Endothelial cell of umbilical vein (primary cell): ENCODE data around the gene MYO7B.

Experiments used
- EZH2 ChIP-seq: IDR thresholded peaks from 2 replicates; pipeline ENCODE4 v1.6.1; 2012; ENCODE audit warnings: borderline replicate concordance, low read depth, mild to moderate bottlenecking, moderate library complexity, low read length, inconsistent platforms; ENCODE audit not compliant: severe bottlenecking
- FOS ChIP-seq: IDR thresholded peaks from 2 replicates; pipeline ENCODE4 v1.6.1; 2011; ENCODE audit warnings: mild to moderate bottlenecking, low read length, moderate library complexity, borderline replicate concordance; ENCODE audit not compliant: insufficient read depth
- GATA2 ChIP-seq: IDR thresholded peaks from 2 replicates; pipeline ENCODE4 v1.7.0; 2011; ENCODE audit warnings: low read depth, mild to moderate bottlenecking, moderate library complexity, mixed read lengths, low read length; ENCODE audit not compliant: insufficient read length, insufficient read depth
- POLR2A ChIP-seq: IDR thresholded peaks from 2 replicates; pipeline ENCODE4 v1.6.1; 2012; ENCODE audit warnings: low read depth, mild to moderate bottlenecking, control low read depth, low read length
- POLR2AphosphoS5 ChIP-seq: IDR thresholded peaks from 2 replicates; pipeline ENCODE4 v1.6.1; 2012; ENCODE audit warnings: low read depth, mild to moderate bottlenecking, control low read depth, low read length, moderate library complexity; ENCODE audit not compliant: insufficient read depth
- TF ChIP-seq, protein P1 (sequence below), 2 donors: IDR thresholded peaks; 1 replicate in 1 of 2; 2 replicates in 1 of 2; pipeline ENCODE4 v1.5.1; 2011; ENCODE audit warnings: low read length in 2 of 2, mild to moderate bottlenecking in 2 of 2, moderate library complexity in 2 of 2, control low read depth in 1 of 2, inconsistent platforms in 1 of 2, low read depth in 1 of 2; ENCODE audit not compliant: insufficient read depth in 1 of 2; ENCODE audit errors: extremely low read depth in 1 of 2
- TF ChIP-seq, protein P2 (sequence below): IDR thresholded peaks from 2 replicates; pipeline ENCODE4 v1.6.1; 2011; ENCODE audit not compliant: insufficient read depth, insufficient read length

DNA sequence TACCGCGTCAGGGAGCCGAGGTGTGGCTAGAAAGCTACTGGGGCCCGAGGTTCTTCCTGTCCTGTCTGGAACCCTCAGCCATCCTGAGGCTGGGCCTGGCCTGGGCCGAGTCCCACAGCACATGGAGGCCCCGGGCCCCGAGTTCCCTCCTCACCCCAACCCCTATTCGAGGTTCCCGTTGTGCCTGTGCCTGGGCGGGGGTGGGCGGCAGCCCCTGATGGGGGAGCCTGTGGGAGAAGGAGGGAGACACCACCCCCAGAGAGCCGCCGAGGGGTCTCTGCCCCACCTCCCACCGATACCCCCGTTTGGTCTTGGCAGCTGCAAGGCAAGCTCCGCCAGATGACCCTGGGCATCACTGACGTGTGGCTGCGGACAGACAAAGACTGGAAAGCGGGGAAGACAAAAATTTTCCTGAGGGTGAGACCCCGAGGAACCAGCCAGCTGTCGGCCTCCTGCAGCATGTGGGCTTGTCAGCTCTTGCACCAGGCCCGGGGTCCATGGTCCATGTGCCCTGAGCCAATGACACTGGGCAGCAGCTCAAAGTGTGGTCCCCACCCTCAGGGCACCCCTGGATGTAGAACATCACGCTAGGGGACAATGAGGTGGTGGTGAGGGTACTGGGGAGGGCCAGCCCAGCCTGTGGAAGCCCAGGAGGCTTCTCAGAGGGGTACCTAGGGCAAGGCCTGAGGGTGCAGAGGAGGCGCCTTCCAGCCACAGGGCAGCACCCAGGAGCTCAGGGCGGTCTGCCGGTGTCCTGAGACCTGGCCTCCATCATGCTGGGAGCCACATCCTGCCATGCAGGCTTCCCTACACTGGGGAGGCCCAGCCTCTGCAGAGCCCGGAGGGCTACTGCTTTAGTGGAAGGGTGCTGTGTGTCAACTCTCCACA, 58.0 kb downstream of the MYO7B start:
- TF ChIP-seq GATA2 = no peak
- TF ChIP-seq, protein P1, sequence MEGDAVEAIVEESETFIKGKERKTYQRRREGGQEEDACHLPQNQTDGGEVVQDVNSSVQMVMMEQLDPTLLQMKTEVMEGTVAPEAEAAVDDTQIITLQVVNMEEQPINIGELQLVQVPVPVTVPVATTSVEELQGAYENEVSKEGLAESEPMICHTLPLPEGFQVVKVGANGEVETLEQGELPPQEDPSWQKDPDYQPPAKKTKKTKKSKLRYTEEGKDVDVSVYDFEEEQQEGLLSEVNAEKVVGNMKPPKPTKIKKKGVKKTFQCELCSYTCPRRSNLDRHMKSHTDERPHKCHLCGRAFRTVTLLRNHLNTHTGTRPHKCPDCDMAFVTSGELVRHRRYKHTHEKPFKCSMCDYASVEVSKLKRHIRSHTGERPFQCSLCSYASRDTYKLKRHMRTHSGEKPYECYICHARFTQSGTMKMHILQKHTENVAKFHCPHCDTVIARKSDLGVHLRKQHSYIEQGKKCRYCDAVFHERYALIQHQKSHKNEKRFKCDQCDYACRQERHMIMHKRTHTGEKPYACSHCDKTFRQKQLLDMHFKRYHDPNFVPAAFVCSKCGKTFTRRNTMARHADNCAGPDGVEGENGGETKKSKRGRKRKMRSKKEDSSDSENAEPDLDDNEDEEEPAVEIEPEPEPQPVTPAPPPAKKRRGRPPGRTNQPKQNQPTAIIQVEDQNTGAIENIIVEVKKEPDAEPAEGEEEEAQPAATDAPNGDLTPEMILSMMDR (IDR thresholded peaks at IDR 0.05; ENCODE audit: extremely low read depth in 1 of 2, insufficient read depth in 1 of 2, low read depth in 1 of 2, low read length in 2 of 2) = no peak
- no peak for TF ChIP-seq FOS
- no peak for TF ChIP-seq POLR2AphosphoS5
- no peak for TF ChIP-seq POLR2A
- TF ChIP-seq, protein P2, sequence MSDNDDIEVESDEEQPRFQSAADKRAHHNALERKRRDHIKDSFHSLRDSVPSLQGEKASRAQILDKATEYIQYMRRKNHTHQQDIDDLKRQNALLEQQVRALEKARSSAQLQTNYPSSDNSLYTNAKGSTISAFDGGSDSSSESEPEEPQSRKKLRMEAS = no peak
- no peak for TF ChIP-seq EZH2
